C4-2B (cell line): ENCODE measurements around the gene RMP24.
"Not testable (repeated sequence)": the region's sequence is repeated elsewhere in the genome, so short reads cannot be mapped to it uniquely, and the experiment has no call there.

Source experiments
- H3K27ac ChIP-seq: fragments of 450-650 bp; 2 replicates; pipeline ENCODE4 v1.5.1; 2017
- CTCF ChIP-seq: fragments of 450-650 bp; conservative IDR thresholded peaks from 2 replicates; pipeline ENCODE4 v1.5.1; 2017; ENCODE audit warnings: mild to moderate bottlenecking
- ZFX ChIP-seq: fragments of 450-650 bp; IDR thresholded peaks from 2 replicates; pipeline ENCODE4 v1.6.1; 2017

The RMP24 gene

GRCh38 chr18:36006997-36007396, 34.5 kb downstream of the RMP24 start:
- no peak overlapping the region for H3K27ac ChIP-seq
- TF ChIP-seq CTCF = no peak
- TF ChIP-seq ZFX = no peak

GRCh38 chr18:36009214-36009613, 36.7 kb downstream of the RMP24 start:
- no peak overlapping the region for H3K27ac ChIP-seq
- TF ChIP-seq CTCF (no peak), ZFX (no peak)

- TF ChIP-seq CTCF (no peak), ZFX (no peak)
- H3K27ac ChIP-seq = no peak overlapping the region
These were observed 40.4 kb downstream of the RMP24 start for GRCh38 chr18:36012891-36013290.

GRCh38 chr18:36015629-36016028, 43.1 kb downstream of the RMP24 start:
- TF ChIP-seq ZFX = no peak
- TF ChIP-seq CTCF = no peak
- no peak overlapping the region for H3K27ac ChIP-seq

- H3K27ac ChIP-seq = no peak overlapping the region
- TF ChIP-seq ZFX (no peak), CTCF (no peak)
These were observed 44.8 kb downstream of the RMP24 start for GRCh38 chr18:36017232-36017631.

- no peak for TF ChIP-seq CTCF
- TF ChIP-seq ZFX = no peak
- H3K27ac ChIP-seq = no peak overlapping the region
These were observed 47.8 kb downstream of the RMP24 start for GRCh38 chr18:36020174-36020711.

- no peak overlapping the region for H3K27ac ChIP-seq
These were observed 50.9 kb downstream of the RMP24 start for GRCh38 chr18:36023336-36023735.

GRCh38 chr18:36024241-36024640, 51.8 kb downstream of the RMP24 start:
- not testable (repeated sequence) for H3K27ac ChIP-seq

More at GRCh38 chr18:36023336-36023735, 50.9 kb downstream of the RMP24 start:
- no peak for TF ChIP-seq CTCF
- TF ChIP-seq ZFX = no peak
